ENCODE results near the gene SF3A2.
A peak's percentile ranks its signal among the peaks of the same experiment; 100 is the strongest.
"Not testable (repeated sequence)": the region's sequence is repeated elsewhere in the genome, so short reads cannot be mapped to it uniquely, and the experiment has no call there.

SF3A2 gene

GRCh38 chr19:2236314-2237050 is at the start of gene SF3A2, which contains the start of gene PLEKHJ1:
Gene SF3A2 (plus strand): TSS chr19:2236824. CDS start chr19:2243419, 6,595 bp downstream.
Gene PLEKHJ1 (minus strand): TSS chr19:2236329. CDS start chr19:2236248, 81 bp downstream.
- DNase-seq, result peak; percentile 93

GRCh38 chr19:2187159-2187558 is 49.5 kb upstream of the SF3A2 start:
- DNase-seq, result no peak

DNA sequence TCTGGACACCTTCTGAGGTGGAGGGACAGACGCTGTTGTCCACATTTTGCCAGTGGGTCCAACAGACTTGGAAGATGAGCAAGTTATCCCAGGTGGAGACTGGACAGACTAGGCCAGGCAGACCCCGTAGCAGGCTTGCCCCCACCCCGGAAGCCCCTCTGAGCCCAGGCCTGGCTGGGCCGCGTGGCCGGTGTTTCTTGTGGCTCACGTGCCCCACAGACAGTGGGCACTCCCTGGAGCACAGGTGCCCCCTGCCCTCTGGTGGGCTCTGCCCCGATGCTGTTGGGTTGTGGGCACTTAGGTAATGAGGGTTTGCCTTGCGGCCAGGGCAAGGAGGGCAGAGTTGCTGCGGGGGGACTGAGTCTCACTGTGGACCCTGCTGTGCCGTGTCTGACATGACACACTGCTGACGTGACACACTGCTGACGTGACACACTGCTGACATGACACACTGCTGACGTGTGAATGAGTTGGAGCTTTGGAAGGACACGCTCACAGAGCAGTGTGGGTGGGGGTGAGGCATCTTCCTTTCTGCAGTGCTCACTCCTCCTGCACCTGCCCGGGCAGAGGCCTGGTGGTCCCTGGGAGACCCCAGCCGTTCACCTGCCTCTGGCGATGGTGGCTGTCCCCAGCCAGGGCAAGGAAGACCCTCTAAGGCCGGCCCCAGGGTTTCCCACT is 47.8 kb upstream of the SF3A2 start:
- no peak for DNase-seq

DNA sequence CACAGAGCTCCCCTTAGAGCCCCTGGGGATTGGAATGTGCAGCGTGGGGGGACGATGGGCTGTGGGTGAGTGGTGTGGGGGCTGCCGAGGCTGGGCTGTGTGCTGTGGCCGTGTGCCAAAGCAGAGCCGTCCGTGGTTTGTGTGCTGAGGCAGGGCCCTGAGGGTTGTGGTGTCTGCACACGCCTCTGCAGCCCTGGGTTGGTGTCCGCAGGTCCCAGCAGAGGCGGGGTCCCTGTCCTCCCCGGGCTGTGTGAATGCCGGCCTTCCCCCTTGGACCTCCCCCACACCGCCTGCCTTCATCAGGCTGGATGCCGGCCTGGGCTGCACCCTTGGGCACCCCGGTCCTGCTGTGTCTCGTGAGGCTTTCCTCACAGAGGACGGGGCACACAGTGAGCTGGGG is 46.7 kb upstream of the SF3A2 start:
- DNase-seq, result no peak

- DNase-seq, result no peak
Observed at GRCh38 chr19:2190848-2191455, 45.7 kb upstream of the SF3A2 start.

DNA sequence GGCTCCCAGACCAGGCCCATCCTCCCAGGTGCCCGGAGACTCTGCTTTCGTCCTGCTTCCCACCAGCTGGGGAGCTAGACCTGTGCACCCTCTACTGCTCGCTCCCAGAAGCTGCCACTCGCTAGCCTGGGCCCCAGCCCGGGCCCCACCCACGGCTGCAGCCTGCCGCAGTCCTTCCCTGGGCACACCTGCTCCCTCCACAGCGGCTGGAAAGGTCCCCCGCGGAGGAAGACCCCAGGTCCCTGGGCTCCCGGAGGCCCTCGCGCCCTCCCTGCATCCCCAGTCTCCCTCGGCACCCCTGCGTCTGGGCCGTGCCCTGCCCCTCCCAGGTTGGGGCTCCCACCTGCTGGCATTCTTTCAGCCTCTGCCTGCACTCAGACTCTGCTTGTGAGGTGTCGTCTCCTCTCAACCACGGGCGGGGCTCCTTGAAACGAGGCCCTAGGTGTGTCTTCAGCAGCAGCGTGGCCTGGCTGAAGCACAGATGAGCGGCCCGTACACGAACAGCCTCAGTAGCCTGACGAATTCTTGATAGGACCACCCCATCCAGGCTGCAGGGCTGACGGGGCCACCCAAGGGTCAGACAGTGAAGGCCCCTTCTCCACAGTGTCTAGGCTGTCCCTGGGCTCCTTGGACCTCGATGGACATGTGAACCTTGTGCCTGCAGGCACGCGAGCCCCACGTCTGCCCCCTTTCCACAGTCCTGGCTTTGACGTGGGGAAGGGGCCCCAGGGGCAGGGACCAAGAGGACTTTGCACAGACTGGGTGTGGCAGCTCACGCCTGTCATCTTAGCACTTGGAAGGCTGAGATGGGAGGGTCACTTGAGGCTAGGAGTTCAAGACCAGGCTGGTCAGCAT is 44.9 kb upstream of the SF3A2 start:
- no peak for DNase-seq

- no peak for DNase-seq
Observed at GRCh38 chr19:2192862-2193261, 43.8 kb upstream of the SF3A2 start.

DNA sequence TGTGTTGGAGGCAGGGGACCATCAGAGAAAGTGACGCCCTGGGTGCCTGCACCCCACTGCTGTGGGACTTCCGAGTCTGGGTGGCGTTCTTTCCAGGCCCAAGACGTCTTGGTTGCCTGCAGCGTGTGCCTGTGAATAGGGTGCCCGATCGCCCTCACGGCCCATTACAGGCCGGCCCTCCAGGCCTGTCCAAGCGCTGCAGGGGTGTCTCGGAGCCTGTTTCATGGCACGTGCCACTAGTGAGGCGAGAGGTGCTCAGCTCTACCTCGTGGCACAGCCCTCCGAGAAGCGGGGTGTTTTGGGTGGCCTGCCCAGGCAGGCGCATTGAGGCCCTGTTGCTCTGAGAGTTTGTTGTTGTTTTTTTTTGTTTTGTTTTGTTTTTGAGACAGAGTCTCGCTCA is 42.8 kb upstream of the SF3A2 start:
- DNase-seq, result no peak

DNA sequence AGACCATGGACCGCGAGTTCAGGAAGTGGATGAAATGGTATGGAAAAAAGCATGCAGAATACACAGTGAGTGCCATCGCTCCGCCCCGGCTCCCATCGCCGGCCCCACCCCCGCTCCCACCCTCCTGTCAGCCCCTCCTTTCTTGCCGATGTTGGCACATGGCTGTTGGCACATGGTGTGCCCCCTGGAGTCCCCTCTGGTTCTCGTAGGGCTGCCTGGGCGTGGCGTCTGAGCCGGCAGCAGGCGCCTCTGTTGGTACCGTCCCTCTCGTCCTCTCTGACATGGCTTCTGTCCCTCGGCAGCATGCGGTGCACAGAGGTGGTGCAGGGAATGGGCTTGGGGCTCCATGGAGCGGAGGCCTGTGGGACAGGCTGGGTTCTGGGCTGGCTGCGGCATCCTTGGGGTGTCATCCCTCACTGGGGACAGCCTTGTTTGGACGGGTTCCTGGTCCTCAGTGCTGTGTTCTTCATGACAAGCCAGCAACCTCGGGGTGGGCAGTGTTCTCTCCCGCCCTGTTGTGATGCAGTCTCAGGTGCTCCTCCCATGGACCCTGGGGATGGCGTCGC is 42.0 kb upstream of the SF3A2 start:
- no peak for DNase-seq

DNA sequence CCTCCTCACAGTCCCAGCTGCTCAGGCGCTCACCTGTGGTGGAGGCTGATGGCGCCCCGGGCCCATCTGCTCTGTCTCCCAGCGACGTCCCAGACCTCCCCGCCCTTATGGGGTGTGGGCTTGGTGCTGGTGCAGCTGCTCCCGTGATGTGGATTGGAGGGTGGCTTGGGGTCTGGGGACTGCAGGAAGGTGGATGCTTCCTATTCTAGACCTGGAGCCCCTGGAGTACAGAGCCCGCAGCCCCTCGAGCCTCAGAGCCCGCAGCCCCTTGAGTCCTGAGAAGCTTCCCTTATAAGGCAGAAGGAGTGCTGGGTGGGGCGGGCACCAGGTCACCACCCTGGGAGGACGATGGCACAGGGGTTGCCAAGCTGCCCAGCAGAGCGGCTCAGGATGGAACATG is 41.3 kb upstream of the SF3A2 start:
- no peak for DNase-seq

DNA sequence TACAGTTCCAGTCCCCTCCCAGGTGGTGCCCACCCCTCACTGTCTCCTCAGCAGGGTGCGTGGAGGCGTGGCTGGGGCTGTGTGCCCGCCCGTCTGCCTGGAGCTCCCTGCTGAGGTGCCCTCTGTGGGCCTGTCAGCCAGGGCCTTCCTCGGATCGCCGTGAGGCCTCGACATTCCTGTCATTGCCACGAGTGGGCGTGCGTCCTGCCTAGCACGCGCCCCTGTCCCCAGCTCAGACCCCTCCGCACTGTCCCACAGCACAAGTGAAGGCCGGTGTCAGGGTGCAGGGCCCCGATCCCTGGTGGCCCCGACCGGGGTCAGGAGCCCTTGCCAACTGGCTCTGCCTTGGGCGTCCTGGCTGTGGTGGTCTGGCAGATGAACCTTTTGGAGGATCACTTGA is 40.7 kb upstream of the SF3A2 start:
- DNase-seq, result no peak

- DNase-seq, result no peak
Observed at GRCh38 chr19:2197270-2197669, 39.4 kb upstream of the SF3A2 start.

DNA sequence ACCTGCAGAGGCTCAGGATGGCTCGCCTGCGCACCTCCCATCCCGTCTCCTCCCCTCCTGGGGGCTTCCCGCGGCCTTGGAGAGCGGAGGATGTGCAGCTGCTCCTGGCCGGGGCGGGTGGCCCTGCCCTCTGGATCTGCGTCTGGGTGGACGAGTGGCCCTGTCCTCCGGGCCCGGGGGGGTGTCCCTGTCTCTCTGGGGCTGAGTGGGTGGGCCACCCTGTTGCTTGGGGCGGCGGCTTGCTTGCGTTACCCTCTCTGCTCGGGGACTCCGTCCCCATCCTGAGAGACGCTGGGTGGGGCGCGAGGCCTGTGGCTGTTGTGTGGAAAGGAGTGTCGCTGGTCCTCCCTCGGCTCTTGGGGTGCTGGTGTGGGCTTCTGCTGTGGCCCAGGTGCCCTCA is 38.3 kb upstream of the SF3A2 start:
- DNase-seq, result no peak

GRCh38 chr19:2199215-2199614 is 37.4 kb upstream of the SF3A2 start:
- no peak for DNase-seq

GRCh38 chr19:2199861-2200623 is 36.6 kb upstream of the SF3A2 start:
- no peak for DNase-seq

DNA sequence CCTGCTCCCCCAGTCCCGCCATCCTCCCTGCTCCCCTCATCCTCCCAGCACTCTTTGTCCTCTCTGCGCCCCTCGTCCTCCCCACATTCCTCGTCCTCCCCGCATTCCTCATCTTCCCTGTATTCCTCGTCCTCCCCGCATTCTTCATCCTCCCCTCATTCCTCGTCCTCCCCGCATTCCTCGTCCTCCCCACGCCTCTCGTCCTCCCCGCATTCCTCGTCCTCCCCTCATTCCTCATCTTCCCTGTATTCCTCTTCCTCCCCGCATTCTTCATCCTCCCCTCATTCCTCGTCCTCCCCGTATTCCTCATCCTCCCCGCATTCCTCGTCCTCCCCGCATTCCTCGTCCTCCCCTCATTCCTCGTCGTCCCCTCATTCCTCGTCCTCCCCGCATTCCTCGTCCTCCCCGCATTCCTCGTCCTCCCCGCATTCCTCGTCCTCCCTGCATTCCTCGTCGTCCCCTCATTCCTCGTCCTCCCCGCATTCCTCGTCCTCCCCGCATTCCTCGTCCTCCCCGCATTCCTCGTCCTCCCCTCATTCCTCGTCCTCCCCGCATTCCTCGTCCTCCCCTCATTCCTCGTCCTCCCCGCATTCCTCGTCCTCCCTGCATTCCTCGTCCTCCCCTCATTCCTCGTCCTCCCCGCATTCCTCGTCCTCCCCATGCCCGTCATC is 35.9 kb upstream of the SF3A2 start:
- not testable (repeated sequence) for DNase-seq

GRCh38 chr19:2201473-2202148 is 35.0 kb upstream of the SF3A2 start:
- DNase-seq, result no peak

DNA sequence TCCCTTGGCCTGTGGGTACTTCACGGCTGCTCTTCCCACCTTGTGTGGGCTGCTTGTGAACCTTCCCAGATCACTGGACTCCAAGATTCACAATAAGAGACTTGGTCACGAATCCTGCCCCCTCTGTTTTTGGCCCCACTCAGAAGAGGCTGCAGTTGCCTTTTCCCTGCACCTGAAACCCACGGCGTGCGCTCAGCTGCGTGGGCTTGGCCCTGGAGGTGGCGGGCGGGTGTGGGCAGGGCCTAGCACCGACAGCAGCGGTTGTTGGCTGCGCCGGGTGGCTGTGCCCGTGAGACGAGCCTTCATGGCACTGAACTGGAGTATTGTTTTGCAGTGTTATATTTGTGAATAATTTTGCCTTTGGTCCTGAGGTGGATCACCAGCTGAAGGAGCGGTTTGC is 34.3 kb upstream of the SF3A2 start:
- no peak for DNase-seq

GRCh38 chr19:2207008-2207407 is 29.6 kb upstream of the SF3A2 start:
- DNase-seq, result no peak

GRCh38 chr19:2207991-2208860 is 28.4 kb upstream of the SF3A2 start:
- peak; percentile 35 for DNase-seq
